ENCODE measurements around the gene GLRX. TPM values are rescaled to one million over a fixed set of nuclear protein-coding genes. Genes with fewer than 3 reads are reported as not detected.

The GLRX gene
- total and polyA plus RNA-seq, 2 of the 13 experiments (the other 11 are each of a cell fraction or from before 2014, with no cell fraction given), result 63.8 to 499 TPM

DNA sequence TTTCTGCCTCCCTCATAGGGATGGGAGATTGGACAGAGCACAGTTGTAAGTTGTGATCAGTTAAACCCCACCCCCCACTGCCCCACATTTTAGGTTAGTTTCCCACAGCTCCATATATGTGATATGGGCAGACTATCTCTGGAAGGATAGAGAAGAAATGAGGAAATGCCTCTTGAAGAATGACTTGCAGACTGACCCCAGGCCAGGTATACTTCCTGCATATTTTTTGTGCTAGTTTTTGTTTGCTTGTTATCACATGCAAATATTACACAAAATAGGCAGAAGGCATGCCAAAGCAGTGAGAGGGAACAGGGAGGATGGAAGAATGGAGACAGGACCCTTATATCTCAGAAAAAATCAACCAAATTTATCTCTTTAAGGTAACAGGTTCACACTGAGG, 10.1 kb upstream of the GLRX start:
- TF ChIP-seq ZNF737 (CRISPR knock-in tag; IDR thresholded peaks at IDR 0.05; ENCODE audit: borderline replicate concordance), result no peak
- CTCF ChIA-PET (ENCODE audit: low intra/inter-chr PET ratio, low total read pairs), result no interaction called here
- ATAC-seq, result no peak
- no peaks in the 10 kb centered on the region for H3K9me3 ChIP-seq (ENCODE audit: low read length)
- H3K4me3 ChIP-seq (replicated peaks in 1 of 3; ENCODE audit: insufficient read depth in 1 of 3, low read depth in 2 of 3, low read length in 3 of 3), result no peak overlapping the region
- no TSS peak for BruUV-seq (replicated peaks)
- in situ Hi-C loops (cut with HindIII; ENCODE audit: extremely low pct_ligation_motif_present, low pct_unique_long_range_greater_than_20kb), result loop anchor here (25.0 kb wide), 1 partner anchor 545 kb away; the partner anchor contains the start of gene MCTP1
- H3K4me2 ChIP-seq (ENCODE audit: low read depth, low read length), result no peak overlapping the region
- no peaks in the 10 kb centered on the region for H3K27me3 ChIP-seq (ENCODE audit: control insufficient read depth in 1 of 2, insufficient read depth in 2 of 2, low read length in 2 of 2)
- H3K27ac ChIP-seq (ENCODE audit: extremely low read length, insufficient read depth, low read length), result no peak overlapping the region
- intact Hi-C loops (cut with micrococcal nuclease; ENCODE audit: unreplicated experiment), result no loop called here
- DNase-seq (ENCODE audit: low spot score), result no peak
- H3K36me3 ChIP-seq (replicated peaks in 1 of 2; ENCODE audit: control insufficient read depth in 1 of 2, insufficient read depth in 2 of 2, low read length in 2 of 2), result no peaks in the 10 kb centered on the region
- no peak overlapping the region for H2AFZ ChIP-seq (ENCODE audit: low read length)
- H3K79me2 ChIP-seq (ENCODE audit: insufficient read depth, low read length), result no peaks in the 10 kb centered on the region
- POLR2A ChIA-PET, result interaction anchor here (1.2 kb wide), 1 partner anchor 52 kb away, joined by 4 read pairs; no protein-coding TSS in a partner anchor
- no peak for FAIRE-seq
- peaks cover 53% of the 10 kb centered on the region for H3K4me1 ChIP-seq (ENCODE audit: insufficient read depth, low read length)
- H4K20me1 ChIP-seq (ENCODE audit: insufficient read depth, low read length), result no peaks in the 10 kb centered on the region
- no peak overlapping the region for H3K9ac ChIP-seq (ENCODE audit: insufficient read depth, low read depth, low read length)

DNA sequence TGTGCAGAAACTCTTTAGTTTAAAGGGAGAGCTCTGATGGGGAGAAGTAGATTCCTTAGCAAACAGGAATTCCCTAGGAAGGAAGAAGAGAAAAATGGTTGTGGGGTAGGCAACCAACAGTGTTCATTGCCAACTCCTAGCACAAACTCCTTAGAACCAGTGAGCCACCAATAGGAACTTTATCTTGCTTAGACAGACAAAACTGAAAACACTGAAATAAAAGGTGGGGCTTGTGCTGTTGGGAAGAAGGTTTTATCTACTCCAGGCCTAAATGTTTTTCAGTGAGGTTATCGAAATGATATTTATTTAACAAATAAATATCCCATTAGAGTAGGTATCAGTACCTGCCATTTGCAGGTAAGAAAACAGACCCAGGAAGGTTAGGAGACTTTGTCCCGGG, 7.7 kb upstream of the GLRX start:
- 77% methylated on average over 2 of the region's 2 CpGs for WGBS (ENCODE audit: low lambda C conversion rate)

More for the DNA sequence above, 7.7 kb upstream of the GLRX start:
- ATAC-seq, result no peak
- Histone ChIP-seq H3K27ac (ENCODE audit: extremely low read length, insufficient read depth, low read length) (no peak overlapping the region), H3K36me3 (replicated peaks in 1 of 2; ENCODE audit: control insufficient read depth in 1 of 2, insufficient read depth in 2 of 2, low read length in 2 of 2) (no peaks in the 10 kb centered on the region), H3K9ac (ENCODE audit: insufficient read depth, low read depth, low read length) (no peak overlapping the region), H4K20me1 (ENCODE audit: insufficient read depth, low read length) (no peaks in the 10 kb centered on the region), H3K9me3 (ENCODE audit: low read length) (no peaks in the 10 kb centered on the region), H3K79me2 (ENCODE audit: insufficient read depth, low read length) (no peaks in the 10 kb centered on the region), H3K4me3 (replicated peaks in 1 of 3; ENCODE audit: insufficient read depth in 1 of 3, low read depth in 2 of 3, low read length in 3 of 3) (no peak overlapping the region), H3K27me3 (ENCODE audit: control insufficient read depth in 1 of 2, insufficient read depth in 2 of 2, low read length in 2 of 2) (no peaks in the 10 kb centered on the region), H3K4me1 (ENCODE audit: insufficient read depth, low read length) (peaks cover 67% of the 10 kb centered on the region), H3K4me2 (ENCODE audit: low read depth, low read length) (no peak overlapping the region), H2AFZ (ENCODE audit: low read length) (no peak overlapping the region)
- in situ Hi-C loops (cut with HindIII; ENCODE audit: extremely low pct_ligation_motif_present, low pct_unique_long_range_greater_than_20kb), result loop anchor here (25.0 kb wide), 1 partner anchor 543 kb away; the partner anchor contains the start of gene MCTP1
- CTCF ChIA-PET (ENCODE audit: low intra/inter-chr PET ratio, low total read pairs), result no interaction called here
- no peak for DNase-seq (ENCODE audit: low spot score)
- POLR2A ChIA-PET, result interaction anchor here (1.6 kb wide), 1 partner anchor 8 kb away, joined by 8 read pairs; the partner anchor contains the start of gene GLRX
- TF ChIP-seq ARNT (IDR thresholded peaks at IDR 0.05), result no peak
- no peak for TF ChIP-seq KLF9 (CRISPR knock-in tag; IDR thresholded peaks at IDR 0.05; ENCODE audit: low read depth)
- no peak for TF ChIP-seq SIX4 (CRISPR knock-in tag; IDR thresholded peaks at IDR 0.05)
- no peak for TF ChIP-seq NFYB (CRISPR knock-in tag; IDR thresholded peaks at IDR 0.05)
- TF ChIP-seq, protein P1, sequence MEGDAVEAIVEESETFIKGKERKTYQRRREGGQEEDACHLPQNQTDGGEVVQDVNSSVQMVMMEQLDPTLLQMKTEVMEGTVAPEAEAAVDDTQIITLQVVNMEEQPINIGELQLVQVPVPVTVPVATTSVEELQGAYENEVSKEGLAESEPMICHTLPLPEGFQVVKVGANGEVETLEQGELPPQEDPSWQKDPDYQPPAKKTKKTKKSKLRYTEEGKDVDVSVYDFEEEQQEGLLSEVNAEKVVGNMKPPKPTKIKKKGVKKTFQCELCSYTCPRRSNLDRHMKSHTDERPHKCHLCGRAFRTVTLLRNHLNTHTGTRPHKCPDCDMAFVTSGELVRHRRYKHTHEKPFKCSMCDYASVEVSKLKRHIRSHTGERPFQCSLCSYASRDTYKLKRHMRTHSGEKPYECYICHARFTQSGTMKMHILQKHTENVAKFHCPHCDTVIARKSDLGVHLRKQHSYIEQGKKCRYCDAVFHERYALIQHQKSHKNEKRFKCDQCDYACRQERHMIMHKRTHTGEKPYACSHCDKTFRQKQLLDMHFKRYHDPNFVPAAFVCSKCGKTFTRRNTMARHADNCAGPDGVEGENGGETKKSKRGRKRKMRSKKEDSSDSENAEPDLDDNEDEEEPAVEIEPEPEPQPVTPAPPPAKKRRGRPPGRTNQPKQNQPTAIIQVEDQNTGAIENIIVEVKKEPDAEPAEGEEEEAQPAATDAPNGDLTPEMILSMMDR (CRISPR knock-in tag; IDR thresholded peaks at IDR 0.05), result no peak
- TF ChIP-seq ZNF441 (CRISPR knock-in tag; IDR thresholded peaks at IDR 0.05; ENCODE audit: borderline replicate concordance), result no peak
- no peak for TF ChIP-seq ZNF569 (CRISPR knock-in tag; IDR thresholded peaks at IDR 0.05; ENCODE audit: borderline replicate concordance)
- TF ChIP-seq CBX5 (CRISPR knock-in tag; IDR thresholded peaks at IDR 0.05; ENCODE audit: borderline replicate concordance), result no peak
- TF ChIP-seq NFKBIZ (CRISPR knock-in tag; IDR thresholded peaks at IDR 0.05), result no peak
- TF ChIP-seq ZNF468 (CRISPR knock-in tag; IDR thresholded peaks at IDR 0.05), result no peak
- no peak for TF ChIP-seq ZNF292 (CRISPR knock-in tag; IDR thresholded peaks at IDR 0.05; ENCODE audit: borderline replicate concordance, low read depth)
- no peak for TF ChIP-seq MEIS1 (CRISPR knock-in tag; IDR thresholded peaks at IDR 0.05; ENCODE audit: borderline replicate concordance)
- no peak for TF ChIP-seq ZNF614 (CRISPR knock-in tag; IDR thresholded peaks at IDR 0.05; ENCODE audit: borderline replicate concordance)
- TF ChIP-seq ZBTB1 (CRISPR knock-in tag; IDR thresholded peaks at IDR 0.05; ENCODE audit: borderline replicate concordance), result no peak
- BruUV-seq (replicated peaks), result no TSS peak
- no peak for FAIRE-seq
- intact Hi-C loops (cut with micrococcal nuclease; ENCODE audit: unreplicated experiment), result no loop called here

All from HepG2 (cell line).